Measurements from ENCODE around the gene LAMB4. TPM values are rescaled to one million over a fixed set of nuclear protein-coding genes. Genes with fewer than 3 reads are reported as not detected.

The LAMB4 gene
- total RNA-seq, 2 donors from 2014 or later = not detected

GRCh38 chr7:108152198-108152597 is 22.0 kb upstream of the LAMB4 start:
- H3K4me3 Mint-ChIP-seq = no peak overlapping the region
- ATAC-seq (no peak), DNase-seq (no peak)
- peaks cover 46% of the 10 kb centered on the region for H3K27me3 Mint-ChIP-seq
- no peak overlapping the region for H3K27ac Mint-ChIP-seq
- peaks cover 2% of the 10 kb centered on the region for H3K4me1 Mint-ChIP-seq
- no peaks in the 10 kb centered on the region for H3K36me3 Mint-ChIP-seq (ENCODE audit: low read depth)
- peaks cover 2% of the 10 kb centered on the region for H3K9me3 ChIP-seq (ENCODE audit: control insufficient read depth, low read length, poor library complexity, severe bottlenecking)

- H3K27me3 Mint-ChIP-seq = peaks cover 41% of the 10 kb centered on the region
- no peak for DNase-seq
- no peaks in the 10 kb centered on the region for H3K4me1 Mint-ChIP-seq
- H3K27ac Mint-ChIP-seq = no peak overlapping the region
- H3K9me3 ChIP-seq (ENCODE audit: control insufficient read depth, low read length, poor library complexity, severe bottlenecking) = peaks cover 2% of the 10 kb centered on the region
- H3K36me3 Mint-ChIP-seq (ENCODE audit: low read depth) = no peaks in the 10 kb centered on the region
- H3K4me3 Mint-ChIP-seq = no peak overlapping the region
- ATAC-seq = no peak
These were observed 19.7 kb upstream of the LAMB4 start for GRCh38 chr7:108149908-108150307.

- Mint-ChIP-seq H3K4me1 (no peaks in the 10 kb centered on the region), H3K36me3 (ENCODE audit: low read depth) (no peaks in the 10 kb centered on the region), H3K27me3 (peaks cover 34% of the 10 kb centered on the region), H3K4me3 (no peak overlapping the region), H3K27ac (no peak overlapping the region)
- peaks cover 2% of the 10 kb centered on the region for H3K9me3 ChIP-seq (ENCODE audit: control insufficient read depth, low read length, poor library complexity, severe bottlenecking)
- DNase-seq = no peak
- no peak for ATAC-seq
These were observed 19.0 kb upstream of the LAMB4 start for GRCh38 chr7:108149119-108149518.

GRCh38 chr7:108147031-108147563 is 16.9 kb upstream of the LAMB4 start:
- H3K27ac Mint-ChIP-seq = no peak overlapping the region
- peaks cover 27% of the 10 kb centered on the region for H3K27me3 Mint-ChIP-seq
- H3K4me1 Mint-ChIP-seq = no peaks in the 10 kb centered on the region
- peaks cover 1% of the 10 kb centered on the region for H3K9me3 ChIP-seq (ENCODE audit: control insufficient read depth, low read length, poor library complexity, severe bottlenecking)
- H3K4me3 Mint-ChIP-seq = no peak overlapping the region
- ATAC-seq (no peak), DNase-seq (no peak)
- H3K36me3 Mint-ChIP-seq (ENCODE audit: low read depth) = no peaks in the 10 kb centered on the region

GRCh38 chr7:108146070-108146842 is 16.1 kb upstream of the LAMB4 start:
- H3K4me3 Mint-ChIP-seq = no peak overlapping the region
- H3K36me3 Mint-ChIP-seq (ENCODE audit: low read depth) = no peaks in the 10 kb centered on the region
- no peaks in the 10 kb centered on the region for H3K4me1 Mint-ChIP-seq
- ATAC-seq = peak; percentile 58
- H3K27me3 Mint-ChIP-seq = peaks cover 30% of the 10 kb centered on the region
- peak in 1 of 3 donors; percentile 10 for DNase-seq
- H3K9me3 ChIP-seq (ENCODE audit: control insufficient read depth, low read length, poor library complexity, severe bottlenecking) = no peaks in the 10 kb centered on the region
- no peak overlapping the region for H3K27ac Mint-ChIP-seq

- Mint-ChIP-seq H3K4me3 (no peak overlapping the region), H3K4me1 (no peaks in the 10 kb centered on the region), H3K27me3 (peaks cover 35% of the 10 kb centered on the region), H3K36me3 (ENCODE audit: low read depth) (peaks cover 1% of the 10 kb centered on the region), H3K27ac (no peak overlapping the region)
- no peaks in the 10 kb centered on the region for H3K9me3 ChIP-seq (ENCODE audit: control insufficient read depth, low read length, poor library complexity, severe bottlenecking)
- DNase-seq (no peak), ATAC-seq (no peak)
These were observed 15.2 kb upstream of the LAMB4 start for GRCh38 chr7:108145401-108145800.

GRCh38 chr7:108144931-108145330 is 14.8 kb upstream of the LAMB4 start:
- Mint-ChIP-seq H3K27me3 (peaks cover 35% of the 10 kb centered on the region), H3K27ac (no peak overlapping the region), H3K4me3 (no peak overlapping the region), H3K36me3 (ENCODE audit: low read depth) (peaks cover 2% of the 10 kb centered on the region), H3K4me1 (no peaks in the 10 kb centered on the region)
- H3K9me3 ChIP-seq (ENCODE audit: control insufficient read depth, low read length, poor library complexity, severe bottlenecking) = no peaks in the 10 kb centered on the region
- no peak for DNase-seq
- no peak for ATAC-seq

GRCh38 chr7:108143658-108144420 is 13.7 kb upstream of the LAMB4 start:
- no peak overlapping the region for H3K27ac Mint-ChIP-seq
- DNase-seq (no peak), ATAC-seq (no peak)
- no peaks in the 10 kb centered on the region for H3K4me1 Mint-ChIP-seq
- H3K9me3 ChIP-seq (ENCODE audit: control insufficient read depth, low read length, poor library complexity, severe bottlenecking) = no peaks in the 10 kb centered on the region
- H3K36me3 Mint-ChIP-seq (ENCODE audit: low read depth) = peaks cover 2% of the 10 kb centered on the region
- peaks cover 31% of the 10 kb centered on the region for H3K27me3 Mint-ChIP-seq
- no peak overlapping the region for H3K4me3 Mint-ChIP-seq

- H3K4me3 Mint-ChIP-seq = no peak overlapping the region
- ATAC-seq = no peak
- peaks cover 2% of the 10 kb centered on the region for H3K36me3 Mint-ChIP-seq (ENCODE audit: low read depth)
- H3K4me1 Mint-ChIP-seq = no peaks in the 10 kb centered on the region
- no peaks in the 10 kb centered on the region for H3K9me3 ChIP-seq (ENCODE audit: control insufficient read depth, low read length, poor library complexity, severe bottlenecking)
- no peak overlapping the region for H3K27ac Mint-ChIP-seq
- DNase-seq = no peak
- H3K27me3 Mint-ChIP-seq = peaks cover 39% of the 10 kb centered on the region
These were observed 12.6 kb upstream of the LAMB4 start for GRCh38 chr7:108142675-108143259.

- Mint-ChIP-seq H3K27me3 (peaks cover 39% of the 10 kb centered on the region), H3K4me3 (no peak overlapping the region), H3K27ac (no peak overlapping the region), H3K36me3 (ENCODE audit: low read depth) (peaks cover 2% of the 10 kb centered on the region), H3K4me1 (no peaks in the 10 kb centered on the region)
- DNase-seq (no peak), ATAC-seq (no peak)
- no peaks in the 10 kb centered on the region for H3K9me3 ChIP-seq (ENCODE audit: control insufficient read depth, low read length, poor library complexity, severe bottlenecking)
These were observed 12.0 kb upstream of the LAMB4 start for GRCh38 chr7:108142180-108142579.

- DNase-seq (no peak), ATAC-seq (no peak)
- Mint-ChIP-seq H3K27me3 (peaks cover 32% of the 10 kb centered on the region), H3K4me3 (no peak overlapping the region), H3K4me1 (peaks cover 6% of the 10 kb centered on the region), H3K36me3 (ENCODE audit: low read depth) (peaks cover 2% of the 10 kb centered on the region), H3K27ac (no peak overlapping the region)
- no peaks in the 10 kb centered on the region for H3K9me3 ChIP-seq (ENCODE audit: control insufficient read depth, low read length, poor library complexity, severe bottlenecking)
These were observed 10.5 kb upstream of the LAMB4 start for GRCh38 chr7:108140671-108141070.

GRCh38 chr7:108138911-108139310 is 8.8 kb upstream of the LAMB4 start:
- no peaks in the 10 kb centered on the region for H3K9me3 ChIP-seq (ENCODE audit: control insufficient read depth, low read length, poor library complexity, severe bottlenecking)
- ATAC-seq (no peak), DNase-seq (no peak)
- Mint-ChIP-seq H3K4me1 (peaks cover 14% of the 10 kb centered on the region), H3K27me3 (peaks cover 32% of the 10 kb centered on the region), H3K27ac (no peak overlapping the region), H3K4me3 (no peak overlapping the region), H3K36me3 (ENCODE audit: low read depth) (peaks cover 2% of the 10 kb centered on the region)

- no peaks in the 10 kb centered on the region for H3K9me3 ChIP-seq (ENCODE audit: control insufficient read depth, low read length, poor library complexity, severe bottlenecking)
- ATAC-seq (no peak), DNase-seq (no peak)
- Mint-ChIP-seq H3K27ac (no peak overlapping the region), H3K4me1 (peaks cover 14% of the 10 kb centered on the region), H3K27me3 (peaks cover 32% of the 10 kb centered on the region), H3K4me3 (no peak overlapping the region), H3K36me3 (ENCODE audit: low read depth) (peaks cover 2% of the 10 kb centered on the region)
These were observed 7.8 kb upstream of the LAMB4 start for GRCh38 chr7:108137993-108138392.
